GM10248 (cell line): Measurements from ENCODE around the gene EFCAB14.

ENCODE experiments used
- CTCF ChIA-PET: fragments of 300-600 bp; sonication (Branson Sonifier 250); formaldehyde crosslinking; extraction: SDS; loops from one replicate; lab custom pipeline; 2021; ENCODE audit warnings: antibody characterized with exemption; lab: Yijun Ruan, JAX
- POLR2A ChIA-PET: fragments of 350-650 bp; sonication (Branson Sonifier 250); formaldehyde crosslinking; extraction: SDS; loops from one replicate; lab custom pipeline; 2020; ENCODE audit warnings: antibody characterized with exemption; lab: Yijun Ruan, JAX
- DNase-seq: peaks from one replicate; pipeline ENCODE4 v3.0.0; 2012; ENCODE audit errors: extremely low spot score
- TF ChIP-seq, protein P1 (sequence below): IDR thresholded peaks from 2 replicates; pipeline ENCODE4 v1.5.1; 2012; ENCODE audit warnings: mild to moderate bottlenecking, low read depth; ENCODE audit errors: extremely low read depth, missing control alignments, control extremely low read depth

Gene EFCAB14

GRCh38 chr1:46630719-46631118, 88.2 kb downstream of the EFCAB14 start:
- ChIA-PET POLR2A (interaction anchor here (0.7 kb wide), 1 partner anchor 19 kb away, joined by 3 read pairs; no protein-coding TSS in a partner anchor), CTCF (interaction anchor here (0.7 to 4.1 kb wide), 5 partner anchors 8 to 94 kb away, joined by 3 to 21 read pairs (median 3); no protein-coding TSS in a partner anchor)
- DNase-seq: no peak
- TF ChIP-seq, protein P1, sequence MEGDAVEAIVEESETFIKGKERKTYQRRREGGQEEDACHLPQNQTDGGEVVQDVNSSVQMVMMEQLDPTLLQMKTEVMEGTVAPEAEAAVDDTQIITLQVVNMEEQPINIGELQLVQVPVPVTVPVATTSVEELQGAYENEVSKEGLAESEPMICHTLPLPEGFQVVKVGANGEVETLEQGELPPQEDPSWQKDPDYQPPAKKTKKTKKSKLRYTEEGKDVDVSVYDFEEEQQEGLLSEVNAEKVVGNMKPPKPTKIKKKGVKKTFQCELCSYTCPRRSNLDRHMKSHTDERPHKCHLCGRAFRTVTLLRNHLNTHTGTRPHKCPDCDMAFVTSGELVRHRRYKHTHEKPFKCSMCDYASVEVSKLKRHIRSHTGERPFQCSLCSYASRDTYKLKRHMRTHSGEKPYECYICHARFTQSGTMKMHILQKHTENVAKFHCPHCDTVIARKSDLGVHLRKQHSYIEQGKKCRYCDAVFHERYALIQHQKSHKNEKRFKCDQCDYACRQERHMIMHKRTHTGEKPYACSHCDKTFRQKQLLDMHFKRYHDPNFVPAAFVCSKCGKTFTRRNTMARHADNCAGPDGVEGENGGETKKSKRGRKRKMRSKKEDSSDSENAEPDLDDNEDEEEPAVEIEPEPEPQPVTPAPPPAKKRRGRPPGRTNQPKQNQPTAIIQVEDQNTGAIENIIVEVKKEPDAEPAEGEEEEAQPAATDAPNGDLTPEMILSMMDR: no peak
